HepG2 (cell line): ENCODE measurements around the gene SYS1. TPM values are rescaled to one million over a fixed set of nuclear protein-coding genes. Genes with fewer than 3 reads are reported as not detected.
A peak's percentile ranks its signal among the peaks of the same experiment; 100 is the strongest.

Source experiments
- FLYWCH1 ChIP-seq: sonication (generic); formaldehyde crosslinking; IDR thresholded peaks from 2 replicates; pipeline ENCODE4 v1.8.1; 2023; ENCODE audit warnings: mild to moderate bottlenecking, missing genetic modification reagents
- FOSL2 ChIP-seq: sonication (generic); formaldehyde crosslinking; IDR thresholded peaks from 2 replicates; pipeline ENCODE4 v1.4.0; 2020; ENCODE audit warnings: missing genetic modification reagents
- GLI4 ChIP-seq: sonication (generic); formaldehyde crosslinking; IDR thresholded peaks from 2 replicates; pipeline ENCODE4 v1.5.1; 2020; ENCODE audit warnings: missing genetic modification reagents, mild to moderate bottlenecking, moderate library complexity, borderline replicate concordance
- HDAC1 ChIP-seq: sonication (generic); formaldehyde crosslinking; IDR thresholded peaks from 2 replicates; pipeline ENCODE4 v1.5.1; 2020; ENCODE audit warnings: mild to moderate bottlenecking, missing genetic modification reagents
- KDM5B ChIP-seq: sonication (generic); formaldehyde crosslinking; IDR thresholded peaks from 2 replicates; pipeline ENCODE4 v1.4.0; 2020; ENCODE audit warnings: missing genetic modification reagents, mild to moderate bottlenecking, borderline replicate concordance
- KDM6A ChIP-seq: IDR thresholded peaks from 2 replicates; pipeline ENCODE4 v1.6.1; 2016; ENCODE audit warnings: low read depth
- NRL ChIP-seq: sonication (generic); formaldehyde crosslinking; IDR thresholded peaks from 2 replicates; pipeline ENCODE4 v1.5.0; 2020; ENCODE audit warnings: missing genetic modification reagents, mild to moderate bottlenecking, moderate library complexity, borderline replicate concordance
- PRDM10 ChIP-seq: sonication (generic); formaldehyde crosslinking; IDR thresholded peaks from 2 replicates; pipeline ENCODE4 v1.4.0; 2020; ENCODE audit warnings: low read depth, missing genetic modification reagents
- ZNF234 ChIP-seq: sonication (generic); formaldehyde crosslinking; conservative IDR thresholded peaks from 2 replicates; pipeline ENCODE4 v1.5.1; 2020; ENCODE audit warnings: mild to moderate bottlenecking, missing genetic modification reagents
- ZNF350 ChIP-seq: sonication (generic); formaldehyde crosslinking; IDR thresholded peaks from 2 replicates; pipeline ENCODE4 v1.4.0; 2020; ENCODE audit warnings: mild to moderate bottlenecking, low read depth, missing genetic modification reagents, borderline replicate concordance
- ZNF570 ChIP-seq: sonication (generic); formaldehyde crosslinking; IDR thresholded peaks from 2 replicates; pipeline ENCODE4 v1.4.0; 2020; ENCODE audit warnings: mild to moderate bottlenecking, missing genetic modification reagents, borderline replicate concordance
- ZNF761 ChIP-seq: sonication (generic); formaldehyde crosslinking; conservative IDR thresholded peaks from 2 replicates; pipeline ENCODE4 v1.4.0; 2020; ENCODE audit warnings: mild to moderate bottlenecking, missing genetic modification reagents
- polyA plus RNA-seq, 8 experiments: library from polyadenylated mRNA; depleted of rRNA in 3 of 8; stranded (reverse) in 7 of 8; unstranded in 1 of 8; fragments of >200 nt; fragmentation: Illumina TruSeq in 4 of 8; extraction: Trizol in 4 of 8; gene quantifications; 2 replicates each; pipeline versions ENCODE4 v1.2.1 to v1.2.3, GENCODE V29; 2011 to 2016; ENCODE audit warnings: low read depth in 4 of 8, missing spikeins in 1 of 8, mixed read lengths in 1 of 8; ENCODE audit not compliant: insufficient read depth in 1 of 8
- total RNA-seq, 5 experiments: library from RNA; depleted of rRNA; stranded (reverse); fragments of >200 nt; fragmentation: Illumina TruSeq; extraction: Trizol; gene quantifications; 2 replicates each; pipeline ENCODE4 v1.2.3, GENCODE V29; 2016; ENCODE audit warnings: low read depth in 1 of 5
- TF ChIP-seq, protein P1 (sequence below): sonication (generic); formaldehyde crosslinking; IDR thresholded peaks from 2 replicates; pipeline ENCODE4 v1.9.0; 2021; ENCODE audit warnings: missing genetic modification reagents, borderline replicate concordance
- TF ChIP-seq, protein P2 (sequence below): sonication (generic); formaldehyde crosslinking; IDR thresholded peaks from 2 replicates; pipeline ENCODE4 v1.4.0; 2020; ENCODE audit warnings: low read depth, mild to moderate bottlenecking, missing genetic modification reagents
- TF ChIP-seq, protein P3 (sequence below): sonication (generic); formaldehyde crosslinking; IDR thresholded peaks from 2 replicates; pipeline ENCODE4 v1.4.0; 2020; ENCODE audit warnings: missing genetic modification reagents

SYS1 gene
- total and polyA plus RNA-seq, 2 of the 13 experiments (the other 11 are each of a cell fraction or from before 2014, with no cell fraction given): 38.3 to 65.6 TPM

DNA sequence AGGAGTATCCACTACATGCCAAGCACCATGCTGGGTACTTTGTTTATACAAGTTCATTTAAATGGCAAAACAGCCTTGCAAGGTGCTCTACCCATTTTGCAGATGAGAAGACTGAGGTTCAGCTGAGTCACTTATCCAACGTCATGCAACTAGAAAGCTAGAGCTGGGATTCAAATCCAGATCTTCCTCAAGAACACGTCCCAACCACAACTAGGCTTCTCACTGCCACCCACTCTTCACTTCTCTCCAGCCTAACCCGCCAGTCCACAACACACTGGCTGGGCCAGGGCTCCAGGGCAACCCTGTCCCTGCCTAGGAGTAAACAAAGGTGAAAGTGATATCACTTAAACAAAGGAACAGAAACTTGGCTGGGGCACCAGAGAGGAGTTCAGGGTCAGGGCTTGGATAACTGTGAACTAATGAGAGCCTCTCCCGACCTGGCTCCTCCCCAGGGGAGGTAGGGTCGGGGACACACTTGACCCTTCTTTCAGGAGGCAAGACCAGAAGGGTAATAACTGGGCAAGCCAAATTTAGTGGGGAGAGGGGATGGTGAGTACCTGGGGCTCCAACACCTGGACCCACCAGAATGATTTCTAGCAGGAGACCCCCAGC is 22.6 kb upstream of the SYS1 start (continued):
- TF ChIP-seq ZNF350 (no peak), NRL (CRISPR knock-in tag) (peak; percentile 63; the same call in 1 of the 2 replicates), GLI4 (no peak), KDM5B (no peak), ZNF570 (CRISPR knock-in tag) (no peak), FOSL2 (CRISPR knock-in tag) (peak; percentile 59), HDAC1 (CRISPR knock-in tag) (peak; percentile 82), PRDM10 (CRISPR knock-in tag) (peak; percentile 52; the same call in 1 of the 2 replicates), ZNF234 (CRISPR knock-in tag) (no peak), KDM6A (no peak; the same call in 1 of the 2 replicates), FLYWCH1 (no peak), ZNF761 (CRISPR knock-in tag) (0 out of 2 replicates have a peak, but pooled peaks have one; percentile 55)
- TF ChIP-seq, protein P1, sequence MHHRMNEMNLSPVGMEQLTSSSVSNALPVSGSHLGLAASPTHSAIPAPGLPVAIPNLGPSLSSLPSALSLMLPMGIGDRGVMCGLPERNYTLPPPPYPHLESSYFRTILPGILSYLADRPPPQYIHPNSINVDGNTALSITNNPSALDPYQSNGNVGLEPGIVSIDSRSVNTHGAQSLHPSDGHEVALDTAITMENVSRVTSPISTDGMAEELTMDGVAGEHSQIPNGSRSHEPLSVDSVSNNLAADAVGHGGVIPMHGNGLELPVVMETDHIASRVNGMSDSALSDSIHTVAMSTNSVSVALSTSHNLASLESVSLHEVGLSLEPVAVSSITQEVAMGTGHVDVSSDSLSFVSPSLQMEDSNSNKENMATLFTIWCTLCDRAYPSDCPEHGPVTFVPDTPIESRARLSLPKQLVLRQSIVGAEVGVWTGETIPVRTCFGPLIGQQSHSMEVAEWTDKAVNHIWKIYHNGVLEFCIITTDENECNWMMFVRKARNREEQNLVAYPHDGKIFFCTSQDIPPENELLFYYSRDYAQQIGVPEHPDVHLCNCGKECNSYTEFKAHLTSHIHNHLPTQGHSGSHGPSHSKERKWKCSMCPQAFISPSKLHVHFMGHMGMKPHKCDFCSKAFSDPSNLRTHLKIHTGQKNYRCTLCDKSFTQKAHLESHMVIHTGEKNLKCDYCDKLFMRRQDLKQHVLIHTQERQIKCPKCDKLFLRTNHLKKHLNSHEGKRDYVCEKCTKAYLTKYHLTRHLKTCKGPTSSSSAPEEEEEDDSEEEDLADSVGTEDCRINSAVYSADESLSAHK (CRISPR knock-in tag): no peak
- TF ChIP-seq, protein P2, sequence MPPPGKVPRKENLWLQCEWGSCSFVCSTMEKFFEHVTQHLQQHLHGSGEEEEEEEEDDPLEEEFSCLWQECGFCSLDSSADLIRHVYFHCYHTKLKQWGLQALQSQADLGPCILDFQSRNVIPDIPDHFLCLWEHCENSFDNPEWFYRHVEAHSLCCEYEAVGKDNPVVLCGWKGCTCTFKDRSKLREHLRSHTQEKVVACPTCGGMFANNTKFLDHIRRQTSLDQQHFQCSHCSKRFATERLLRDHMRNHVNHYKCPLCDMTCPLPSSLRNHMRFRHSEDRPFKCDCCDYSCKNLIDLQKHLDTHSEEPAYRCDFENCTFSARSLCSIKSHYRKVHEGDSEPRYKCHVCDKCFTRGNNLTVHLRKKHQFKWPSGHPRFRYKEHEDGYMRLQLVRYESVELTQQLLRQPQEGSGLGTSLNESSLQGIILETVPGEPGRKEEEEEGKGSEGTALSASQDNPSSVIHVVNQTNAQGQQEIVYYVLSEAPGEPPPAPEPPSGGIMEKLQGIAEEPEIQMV (CRISPR knock-in tag): no peak
- TF ChIP-seq, protein P3, sequence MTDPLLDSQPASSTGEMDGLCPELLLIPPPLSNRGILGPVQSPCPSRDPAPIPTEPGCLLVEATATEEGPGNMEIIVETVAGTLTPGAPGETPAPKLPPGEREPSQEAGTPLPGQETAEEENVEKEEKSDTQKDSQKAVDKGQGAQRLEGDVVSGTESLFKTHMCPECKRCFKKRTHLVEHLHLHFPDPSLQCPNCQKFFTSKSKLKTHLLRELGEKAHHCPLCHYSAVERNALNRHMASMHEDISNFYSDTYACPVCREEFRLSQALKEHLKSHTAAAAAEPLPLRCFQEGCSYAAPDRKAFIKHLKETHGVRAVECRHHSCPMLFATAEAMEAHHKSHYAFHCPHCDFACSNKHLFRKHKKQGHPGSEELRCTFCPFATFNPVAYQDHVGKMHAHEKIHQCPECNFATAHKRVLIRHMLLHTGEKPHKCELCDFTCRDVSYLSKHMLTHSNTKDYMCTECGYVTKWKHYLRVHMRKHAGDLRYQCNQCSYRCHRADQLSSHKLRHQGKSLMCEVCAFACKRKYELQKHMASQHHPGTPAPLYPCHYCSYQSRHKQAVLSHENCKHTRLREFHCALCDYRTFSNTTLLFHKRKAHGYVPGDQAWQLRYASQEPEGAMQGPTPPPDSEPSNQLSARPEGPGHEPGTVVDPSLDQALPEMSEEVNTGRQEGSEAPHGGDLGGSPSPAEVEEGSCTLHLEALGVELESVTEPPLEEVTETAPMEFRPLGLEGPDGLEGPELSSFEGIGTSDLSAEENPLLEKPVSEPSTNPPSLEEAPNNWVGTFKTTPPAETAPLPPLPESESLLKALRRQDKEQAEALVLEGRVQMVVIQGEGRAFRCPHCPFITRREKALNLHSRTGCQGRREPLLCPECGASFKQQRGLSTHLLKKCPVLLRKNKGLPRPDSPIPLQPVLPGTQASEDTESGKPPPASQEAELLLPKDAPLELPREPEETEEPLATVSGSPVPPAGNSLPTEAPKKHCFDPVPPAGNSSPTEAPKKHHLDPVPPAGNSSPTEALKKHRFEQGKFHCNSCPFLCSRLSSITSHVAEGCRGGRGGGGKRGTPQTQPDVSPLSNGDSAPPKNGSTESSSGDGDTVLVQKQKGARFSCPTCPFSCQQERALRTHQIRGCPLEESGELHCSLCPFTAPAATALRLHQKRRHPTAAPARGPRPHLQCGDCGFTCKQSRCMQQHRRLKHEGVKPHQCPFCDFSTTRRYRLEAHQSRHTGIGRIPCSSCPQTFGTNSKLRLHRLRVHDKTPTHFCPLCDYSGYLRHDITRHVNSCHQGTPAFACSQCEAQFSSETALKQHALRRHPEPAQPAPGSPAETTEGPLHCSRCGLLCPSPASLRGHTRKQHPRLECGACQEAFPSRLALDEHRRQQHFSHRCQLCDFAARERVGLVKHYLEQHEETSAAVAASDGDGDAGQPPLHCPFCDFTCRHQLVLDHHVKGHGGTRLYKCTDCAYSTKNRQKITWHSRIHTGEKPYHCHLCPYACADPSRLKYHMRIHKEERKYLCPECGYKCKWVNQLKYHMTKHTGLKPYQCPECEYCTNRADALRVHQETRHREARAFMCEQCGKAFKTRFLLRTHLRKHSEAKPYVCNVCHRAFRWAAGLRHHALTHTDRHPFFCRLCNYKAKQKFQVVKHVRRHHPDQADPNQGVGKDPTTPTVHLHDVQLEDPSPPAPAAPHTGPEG (CRISPR knock-in tag): no peak
